Measurements from ENCODE around the gene RILPL1. TPM values are rescaled to one million over a fixed set of nuclear protein-coding genes. Genes with fewer than 3 reads are reported as not detected.

RILPL1 gene
- total and polyA plus RNA-seq, 9 of the 15 experiments (the other 6 are each of a cell fraction or from before 2014, with no cell fraction given): 0.25 to 10.6 (median 8.6) TPM

DNA sequence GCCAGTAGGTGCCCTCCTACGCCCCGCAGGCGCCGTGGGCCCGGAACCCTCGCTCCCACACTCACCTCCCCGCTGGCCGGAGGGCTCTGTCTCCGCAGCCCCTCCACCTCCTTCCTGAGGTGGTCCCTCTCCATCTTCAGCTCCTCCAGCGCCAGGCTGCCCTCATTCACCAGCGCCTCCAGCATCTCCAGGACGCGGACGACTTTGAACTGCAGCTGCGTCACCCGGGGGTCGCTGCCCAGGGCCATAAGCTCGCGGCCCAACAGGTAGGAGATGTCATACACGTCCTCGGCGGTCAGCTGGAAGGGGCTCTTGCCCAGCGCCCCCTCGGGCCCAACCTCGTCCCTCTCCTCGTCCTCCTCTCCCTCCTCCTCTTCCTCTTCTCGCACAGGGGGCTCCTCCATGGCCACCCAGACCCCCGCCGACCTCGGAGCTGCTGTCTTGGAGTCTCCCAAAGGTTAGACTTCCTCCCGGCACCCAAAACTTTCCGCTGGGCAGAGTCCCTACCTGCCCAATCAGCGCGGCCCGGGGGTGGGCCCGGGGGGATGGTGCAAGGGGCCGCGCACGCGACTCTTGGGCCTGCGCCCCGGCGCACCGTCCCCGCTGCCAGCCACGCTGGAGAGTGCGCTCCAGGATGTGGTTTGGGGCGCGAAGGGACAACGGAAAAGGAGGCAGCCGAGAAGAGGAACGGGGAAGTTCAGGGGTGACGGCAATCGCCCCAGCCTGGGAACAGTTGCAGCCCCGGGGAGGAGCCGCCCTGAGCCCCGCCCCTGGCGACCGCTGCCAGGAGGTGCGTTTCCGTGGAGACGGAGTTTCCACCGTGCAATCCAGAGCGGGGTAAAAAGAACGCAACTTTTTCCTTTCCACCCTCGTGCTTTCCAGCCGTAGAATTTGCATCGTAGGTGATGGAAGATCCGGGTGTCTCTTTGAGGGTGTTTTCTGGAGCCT is 97.2 kb downstream of the RILPL1 start, which contains the start of gene RILPL2 (continued):
- TF ChIP-seq, protein P1, sequence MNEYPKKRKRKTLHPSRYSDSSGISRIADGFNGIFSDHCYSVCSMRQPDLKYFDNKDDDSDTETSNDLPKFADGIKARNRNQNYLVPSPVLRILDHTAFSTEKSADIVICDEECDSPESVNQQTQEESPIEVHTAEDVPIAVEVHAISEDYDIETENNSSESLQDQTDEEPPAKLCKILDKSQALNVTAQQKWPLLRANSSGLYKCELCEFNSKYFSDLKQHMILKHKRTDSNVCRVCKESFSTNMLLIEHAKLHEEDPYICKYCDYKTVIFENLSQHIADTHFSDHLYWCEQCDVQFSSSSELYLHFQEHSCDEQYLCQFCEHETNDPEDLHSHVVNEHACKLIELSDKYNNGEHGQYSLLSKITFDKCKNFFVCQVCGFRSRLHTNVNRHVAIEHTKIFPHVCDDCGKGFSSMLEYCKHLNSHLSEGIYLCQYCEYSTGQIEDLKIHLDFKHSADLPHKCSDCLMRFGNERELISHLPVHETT (CRISPR knock-in tag; conservative IDR thresholded peaks at IDR 0.05 in 1 of 2, IDR thresholded peaks at IDR 0.05 in 1 of 2): peak in 1 of 2 experiments; percentile 54; a peak in 1 of 4 replicates
- TF ChIP-seq SMC3 (conservative IDR thresholded peaks at IDR 0.05; ENCODE audit: insufficient read depth, low read depth, low read length) (no peak), CREM (IDR thresholded peaks at IDR 0.05; ENCODE audit: low read depth) (peak; percentile 70), ZNF174 (CRISPR knock-in tag; IDR thresholded peaks at IDR 0.05) (no peak), NR1H2 (CRISPR knock-in tag; IDR thresholded peaks at IDR 0.05) (no peak), RFX5 (IDR thresholded peaks at IDR 0.05; ENCODE audit: low read depth, low read length) (no peak), ZEB2 (IDR thresholded peaks at IDR 0.05) (no peak), ZNF507 (tag; conservative IDR thresholded peaks at IDR 0.05) (no peak), KHSRP (IDR thresholded peaks at IDR 0.05) (no peak), SMARCA4 (IDR thresholded peaks at IDR 0.05) (no peak), SMAD1 (IDR thresholded peaks at IDR 0.05; ENCODE audit: low read depth, low read length, partially characterized antibody) (no peak), HNRNPH1 (optimal IDR thresholded peaks at IDR 0.05; ENCODE audit: low read depth, low read length) (no peak), HMGN3 (IDR thresholded peaks at IDR 0.05; ENCODE audit: borderline replicate concordance, extremely low read depth, insufficient read length, low read depth, low read length) (peak; percentile 64), BCOR (IDR thresholded peaks at IDR 0.05) (no peak), SNRNP70 (optimal IDR thresholded peaks at IDR 0.05; ENCODE audit: low read depth, low read length) (no peak), ZNF41 (CRISPR knock-in tag; conservative IDR thresholded peaks at IDR 0.05) (0 out of 2 replicates have a peak, but pooled peaks have one; percentile 37), NFRKB (IDR thresholded peaks at IDR 0.05; ENCODE audit: low read depth) (no peak; the same call in 1 of the 2 replicates)
- TF ChIP-seq, protein P2, sequence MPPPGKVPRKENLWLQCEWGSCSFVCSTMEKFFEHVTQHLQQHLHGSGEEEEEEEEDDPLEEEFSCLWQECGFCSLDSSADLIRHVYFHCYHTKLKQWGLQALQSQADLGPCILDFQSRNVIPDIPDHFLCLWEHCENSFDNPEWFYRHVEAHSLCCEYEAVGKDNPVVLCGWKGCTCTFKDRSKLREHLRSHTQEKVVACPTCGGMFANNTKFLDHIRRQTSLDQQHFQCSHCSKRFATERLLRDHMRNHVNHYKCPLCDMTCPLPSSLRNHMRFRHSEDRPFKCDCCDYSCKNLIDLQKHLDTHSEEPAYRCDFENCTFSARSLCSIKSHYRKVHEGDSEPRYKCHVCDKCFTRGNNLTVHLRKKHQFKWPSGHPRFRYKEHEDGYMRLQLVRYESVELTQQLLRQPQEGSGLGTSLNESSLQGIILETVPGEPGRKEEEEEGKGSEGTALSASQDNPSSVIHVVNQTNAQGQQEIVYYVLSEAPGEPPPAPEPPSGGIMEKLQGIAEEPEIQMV (tag; conservative IDR thresholded peaks at IDR 0.05; ENCODE audit: low read depth): no peak
- TF ChIP-seq, protein P3, sequence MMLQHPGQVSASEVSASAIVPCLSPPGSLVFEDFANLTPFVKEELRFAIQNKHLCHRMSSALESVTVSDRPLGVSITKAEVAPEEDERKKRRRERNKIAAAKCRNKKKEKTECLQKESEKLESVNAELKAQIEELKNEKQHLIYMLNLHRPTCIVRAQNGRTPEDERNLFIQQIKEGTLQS (IDR thresholded peaks at IDR 0.05): 0 out of 2 replicates have a peak, but pooled peaks have one; percentile 31
- TF ChIP-seq, protein P3 (CRISPR knock-in tag; conservative IDR thresholded peaks at IDR 0.05): no peak
- TF ChIP-seq, protein P4, sequence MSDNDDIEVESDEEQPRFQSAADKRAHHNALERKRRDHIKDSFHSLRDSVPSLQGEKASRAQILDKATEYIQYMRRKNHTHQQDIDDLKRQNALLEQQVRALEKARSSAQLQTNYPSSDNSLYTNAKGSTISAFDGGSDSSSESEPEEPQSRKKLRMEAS (CRISPR knock-in tag; IDR thresholded peaks at IDR 0.05): peak; percentile 70
- TF ChIP-seq, protein P5, sequence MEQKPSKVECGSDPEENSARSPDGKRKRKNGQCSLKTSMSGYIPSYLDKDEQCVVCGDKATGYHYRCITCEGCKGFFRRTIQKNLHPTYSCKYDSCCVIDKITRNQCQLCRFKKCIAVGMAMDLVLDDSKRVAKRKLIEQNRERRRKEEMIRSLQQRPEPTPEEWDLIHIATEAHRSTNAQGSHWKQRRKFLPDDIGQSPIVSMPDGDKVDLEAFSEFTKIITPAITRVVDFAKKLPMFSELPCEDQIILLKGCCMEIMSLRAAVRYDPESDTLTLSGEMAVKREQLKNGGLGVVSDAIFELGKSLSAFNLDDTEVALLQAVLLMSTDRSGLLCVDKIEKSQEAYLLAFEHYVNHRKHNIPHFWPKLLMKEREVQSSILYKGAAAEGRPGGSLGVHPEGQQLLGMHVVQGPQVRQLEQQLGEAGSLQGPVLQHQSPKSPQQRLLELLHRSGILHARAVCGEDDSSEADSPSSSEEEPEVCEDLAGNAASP (IDR thresholded peaks at IDR 0.05): no peak

Measured in K562 (cell line).